ENCODE data around the gene SASH1. TPM values are rescaled to one million over a fixed set of nuclear protein-coding genes. Genes with fewer than 3 reads are reported as not detected.

Gene SASH1
- total RNA-seq, 1 experiment from 2014 or later, result 33.2 TPM

GRCh38 chr6:148382861-148383260 lies 40.2 kb downstream of the SASH1 start:
- no peak overlapping the region for H3K23ac ChIP-seq (ENCODE audit: insufficient read length, low read depth, low read length)
- H3K4ac ChIP-seq (ENCODE audit: low read depth, low read length), result no peak overlapping the region
- no peak overlapping the region for H2AFZ ChIP-seq (ENCODE audit: low read length)
- H3K4me2 ChIP-seq (ENCODE audit: insufficient read depth, insufficient read length, low read length), result no peak overlapping the region
- H3K18ac ChIP-seq (ENCODE audit: insufficient read length, low read depth, low read length), result no peak overlapping the region
- H4K5ac ChIP-seq (ENCODE audit: insufficient read length, low read depth, low read length), result no peak overlapping the region
- H3K56ac ChIP-seq (ENCODE audit: insufficient read length, low read depth, low read length), result no peak overlapping the region
- H3T11ph ChIP-seq (ENCODE audit: low read length), result no peak overlapping the region
- WGBS (ENCODE audit: extremely low coverage, insufficient read length, low lambda C conversion rate), result no CpG with 5 or more reads among the region's 9 CpGs
- H3K4me1 ChIP-seq (ENCODE audit: insufficient read depth, low read length), result peaks cover 6% of the 10 kb centered on the region; the same call in 1 of the 2 replicates
- H3K27ac ChIP-seq (ENCODE audit: insufficient read length, low read depth, low read length), result no peak overlapping the region
- no peaks in the 10 kb centered on the region for H3K27me3 ChIP-seq (ENCODE audit: insufficient read depth, low read length)
- H3K23me2 ChIP-seq (ENCODE audit: insufficient read length, low read depth, low read length, poor library complexity, severe bottlenecking), result no peaks in the 10 kb centered on the region
- TF ChIP-seq, protein P1, sequence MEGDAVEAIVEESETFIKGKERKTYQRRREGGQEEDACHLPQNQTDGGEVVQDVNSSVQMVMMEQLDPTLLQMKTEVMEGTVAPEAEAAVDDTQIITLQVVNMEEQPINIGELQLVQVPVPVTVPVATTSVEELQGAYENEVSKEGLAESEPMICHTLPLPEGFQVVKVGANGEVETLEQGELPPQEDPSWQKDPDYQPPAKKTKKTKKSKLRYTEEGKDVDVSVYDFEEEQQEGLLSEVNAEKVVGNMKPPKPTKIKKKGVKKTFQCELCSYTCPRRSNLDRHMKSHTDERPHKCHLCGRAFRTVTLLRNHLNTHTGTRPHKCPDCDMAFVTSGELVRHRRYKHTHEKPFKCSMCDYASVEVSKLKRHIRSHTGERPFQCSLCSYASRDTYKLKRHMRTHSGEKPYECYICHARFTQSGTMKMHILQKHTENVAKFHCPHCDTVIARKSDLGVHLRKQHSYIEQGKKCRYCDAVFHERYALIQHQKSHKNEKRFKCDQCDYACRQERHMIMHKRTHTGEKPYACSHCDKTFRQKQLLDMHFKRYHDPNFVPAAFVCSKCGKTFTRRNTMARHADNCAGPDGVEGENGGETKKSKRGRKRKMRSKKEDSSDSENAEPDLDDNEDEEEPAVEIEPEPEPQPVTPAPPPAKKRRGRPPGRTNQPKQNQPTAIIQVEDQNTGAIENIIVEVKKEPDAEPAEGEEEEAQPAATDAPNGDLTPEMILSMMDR (conservative IDR thresholded peaks at IDR 0.05), result no peak
- no peak overlapping the region for H4K8ac ChIP-seq (replicated peaks; ENCODE audit: insufficient read length, low read depth, low read length)
- no peak overlapping the region for H2BK12ac ChIP-seq (ENCODE audit: insufficient read length, low read depth, low read length)
- H2BK20ac ChIP-seq (ENCODE audit: low read depth, low read length, poor library complexity, severe bottlenecking), result no peak overlapping the region
- Mint-ChIP-seq H3K27me3 (ENCODE audit: low read depth) (no peaks in the 10 kb centered on the region), H3K4me3 (no peak overlapping the region), H3K9me3 (no peaks in the 10 kb centered on the region), H3K27ac (peak overlapping the region in 1 of 3 experiments; percentile 57; a peak in 3 of 7 replicates), H3K4me1 (peaks cover 43 to 46% of the 10 kb centered on the region in 2 experiments), H3K36me3 (ENCODE audit: insufficient read depth in 1 of 3, low read depth in 3 of 3) (no peaks in the 10 kb centered on the region)
- no peak overlapping the region for H2BK15ac ChIP-seq (ENCODE audit: low read depth, low read length)
- H3K9ac ChIP-seq (ENCODE audit: extremely low read depth, insufficient read length, low read length), result no peak overlapping the region
- no peak overlapping the region for H2BK120ac ChIP-seq (ENCODE audit: low read depth, low read length, poor library complexity, severe bottlenecking)
- no peak overlapping the region for H3K14ac ChIP-seq (ENCODE audit: insufficient read depth, low read length)
- no peaks in the 10 kb centered on the region for H3K9me3 ChIP-seq (ENCODE audit: control insufficient read depth, low read depth, low read length)
- DNase-seq, result no peak
- H4K20me1 ChIP-seq (ENCODE audit: control insufficient read depth, insufficient read depth, insufficient read length), result no peaks in the 10 kb centered on the region
- peaks cover 3% of the 10 kb centered on the region for H3K79me1 ChIP-seq (ENCODE audit: insufficient read depth, low read depth, low read length, poor library complexity, severe bottlenecking)
- no peak overlapping the region for H4K91ac ChIP-seq (ENCODE audit: insufficient read length, low read depth, low read length)
- H2BK5ac ChIP-seq (ENCODE audit: insufficient read length, low read length), result no peak overlapping the region
- no peak overlapping the region for H2AK5ac ChIP-seq (ENCODE audit: insufficient read length, low read length)
- H3K79me2 ChIP-seq (ENCODE audit: insufficient read depth, low read length), result peaks cover 2% of the 10 kb centered on the region; the same call in 1 of the 2 replicates
